GM18508 (cell line): Measurements from ENCODE around the gene SLC39A11.
"Not testable (repeated sequence)": the region's sequence is repeated elsewhere in the genome, so short reads cannot be mapped to it uniquely, and the experiment has no call there.

Experiments
- ATAC-seq: cut with Tn5 transposase; IDR thresholded peaks from one replicate; pipeline ENCODE4 v1.9.1; 2021; ENCODE audit warnings: moderate number of reproducible peaks; ENCODE audit not compliant: insufficient read depth, unreplicated experiment

The SLC39A11 gene

DNA sequence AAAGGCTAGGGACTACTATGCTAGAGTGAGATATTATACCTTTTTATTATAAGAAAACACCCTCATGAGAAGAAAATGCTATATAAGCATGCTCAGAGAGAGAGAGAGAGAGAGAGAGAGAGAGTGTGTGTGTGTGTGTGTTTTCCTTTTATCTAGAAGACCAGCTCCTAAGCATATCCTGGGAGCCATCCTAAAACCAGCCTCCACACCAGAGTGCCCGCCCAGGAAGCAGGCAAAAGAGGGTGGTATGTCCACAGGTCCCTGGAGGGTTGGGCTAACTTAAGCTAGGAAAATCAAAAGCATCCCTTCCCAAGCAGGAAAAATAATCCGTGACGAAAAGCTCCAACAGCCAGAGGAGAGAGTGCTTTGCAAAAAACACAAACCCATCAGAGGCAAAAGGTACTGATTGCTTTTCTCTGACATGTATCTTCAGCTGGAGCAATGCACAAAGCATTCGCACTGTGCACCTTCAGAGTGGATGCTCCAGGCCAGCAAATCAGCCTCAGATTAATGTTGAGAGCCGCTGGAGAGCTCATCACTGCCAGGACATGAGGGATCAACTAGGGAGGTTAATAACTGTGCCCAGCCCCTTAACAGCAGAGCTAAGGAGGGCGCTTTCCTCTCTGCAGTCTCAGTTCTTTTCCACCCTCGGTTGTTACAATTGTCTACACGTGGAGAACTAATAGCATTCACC, 125.1 kb downstream of the SLC39A11 start:
- no peak for ATAC-seq

DNA sequence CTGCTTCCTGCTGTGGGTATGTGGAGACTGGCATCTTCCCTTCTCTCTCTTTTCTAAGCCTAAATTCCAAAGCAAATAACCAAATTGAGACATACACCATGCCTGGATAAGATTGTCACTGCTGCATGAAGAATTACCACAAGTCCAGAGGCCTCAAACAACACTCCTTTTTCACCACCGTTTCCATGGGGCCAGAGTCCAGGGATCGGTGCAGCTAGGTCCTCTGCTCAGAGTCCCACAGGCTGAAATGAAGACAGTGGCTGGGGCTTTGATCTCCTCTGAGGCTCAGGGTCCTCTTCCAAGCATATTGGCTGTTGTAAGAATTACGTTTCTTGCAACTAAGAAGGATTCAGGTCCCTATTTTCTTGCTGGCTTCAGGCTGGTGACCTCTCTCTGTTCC, 130.4 kb downstream of the SLC39A11 start:
- no peak for ATAC-seq

DNA sequence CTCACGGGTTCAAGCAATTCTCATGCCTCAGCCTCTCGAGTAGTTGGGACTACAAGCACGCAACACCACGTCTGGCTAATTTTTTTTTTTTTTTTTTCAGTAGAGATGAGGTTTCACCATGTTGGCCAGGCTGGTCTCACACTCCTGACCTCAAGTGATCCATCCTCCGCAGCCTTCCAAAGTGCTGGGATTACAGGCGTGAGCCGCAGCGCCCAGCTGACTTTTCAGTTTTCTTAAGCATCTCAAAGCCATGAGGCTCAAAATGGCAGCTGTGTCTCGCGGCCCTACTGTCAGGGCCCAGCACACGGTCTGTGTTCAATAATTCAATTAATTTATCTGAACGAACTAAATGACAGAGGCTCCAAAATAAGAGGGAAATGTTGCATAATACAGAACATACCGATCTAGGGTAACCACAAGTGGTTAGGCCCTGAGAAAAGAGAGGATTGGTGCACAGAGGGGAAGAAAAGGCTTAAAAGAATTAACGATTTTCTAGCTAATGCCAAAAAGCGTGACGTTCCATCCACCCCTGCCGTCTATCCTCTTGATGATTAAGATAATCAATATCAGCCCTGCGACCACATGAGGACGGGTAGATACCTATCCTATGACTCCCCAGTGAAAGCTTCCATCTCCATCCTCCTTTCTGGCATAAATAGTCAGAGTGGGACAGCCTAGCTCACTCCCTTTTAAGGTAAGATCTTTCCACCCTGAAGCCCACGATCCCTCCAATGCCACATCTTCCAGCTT, 136.9 kb downstream of the SLC39A11 start:
- ATAC-seq, result no peak

DNA sequence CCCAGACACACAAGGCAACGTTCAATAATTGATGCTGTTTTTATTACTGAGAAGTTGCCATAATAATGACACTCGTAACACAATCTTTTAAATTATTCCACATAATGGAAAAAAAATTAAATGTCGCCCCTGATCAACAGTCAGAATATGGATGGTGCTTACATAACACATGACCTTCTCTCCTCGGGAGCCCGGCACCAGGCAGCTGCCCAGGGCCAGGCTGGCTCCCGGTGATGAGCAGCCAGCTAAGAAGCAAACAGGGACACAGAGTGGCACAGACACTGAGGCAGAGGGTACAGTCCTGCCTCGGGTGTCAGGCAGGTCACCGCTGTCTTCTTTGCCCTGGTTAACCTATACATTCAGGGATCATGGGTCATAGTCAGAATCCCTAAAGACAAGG, 137.9 kb downstream of the SLC39A11 start:
- no peak for ATAC-seq

DNA sequence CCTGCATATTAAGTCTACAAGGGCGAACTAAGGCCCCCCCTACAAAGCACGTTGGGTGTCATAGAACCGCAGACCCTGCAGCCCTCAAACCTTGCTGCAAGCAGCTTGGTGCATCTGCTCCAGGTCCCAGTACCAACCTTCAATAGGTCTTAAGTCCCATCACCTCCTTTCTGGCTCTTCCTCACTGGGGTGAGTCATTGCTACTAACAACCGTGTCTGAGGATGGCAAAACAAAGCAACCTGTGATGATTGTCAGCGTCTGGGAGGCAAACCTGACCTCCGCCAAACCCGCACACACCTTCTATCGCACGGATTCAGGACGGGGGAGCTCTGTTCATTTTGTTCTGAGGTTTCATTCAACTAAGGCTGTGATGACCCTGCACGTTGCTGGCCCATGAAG, 138.9 kb downstream of the SLC39A11 start:
- no peak for ATAC-seq

DNA sequence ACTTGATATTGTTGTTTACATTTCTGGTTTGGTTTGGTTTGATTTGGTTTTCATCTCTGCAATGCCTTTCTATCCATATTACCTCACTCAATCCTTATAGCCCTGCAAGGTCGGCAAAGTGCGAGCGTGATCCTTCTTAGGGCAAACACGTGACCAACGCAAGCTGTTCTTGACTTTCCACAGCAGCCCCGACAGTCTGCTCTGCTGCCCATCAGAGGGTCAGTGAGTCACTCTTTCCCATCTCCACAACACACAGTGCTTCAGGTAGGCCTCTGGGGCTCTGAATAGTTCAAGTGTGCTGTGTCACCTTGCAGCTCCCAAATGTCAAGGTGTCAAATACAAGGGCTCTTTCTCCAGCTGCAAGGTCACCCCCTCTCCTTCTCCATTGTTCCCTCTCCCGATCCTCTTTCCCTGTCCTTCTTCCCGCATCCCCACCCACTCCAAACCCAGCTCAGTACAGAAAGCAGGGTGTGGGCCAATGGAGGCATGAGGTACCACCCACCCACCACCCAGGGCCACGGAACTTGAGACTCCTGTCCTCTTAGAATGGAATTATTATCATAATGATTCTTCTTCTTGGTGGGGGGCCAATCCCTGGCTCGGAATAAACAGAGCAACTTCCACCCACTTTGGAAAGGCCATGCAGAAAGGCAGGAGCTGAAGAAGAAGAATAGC, 139.7 kb downstream of the SLC39A11 start:
- ATAC-seq, result no peak

DNA sequence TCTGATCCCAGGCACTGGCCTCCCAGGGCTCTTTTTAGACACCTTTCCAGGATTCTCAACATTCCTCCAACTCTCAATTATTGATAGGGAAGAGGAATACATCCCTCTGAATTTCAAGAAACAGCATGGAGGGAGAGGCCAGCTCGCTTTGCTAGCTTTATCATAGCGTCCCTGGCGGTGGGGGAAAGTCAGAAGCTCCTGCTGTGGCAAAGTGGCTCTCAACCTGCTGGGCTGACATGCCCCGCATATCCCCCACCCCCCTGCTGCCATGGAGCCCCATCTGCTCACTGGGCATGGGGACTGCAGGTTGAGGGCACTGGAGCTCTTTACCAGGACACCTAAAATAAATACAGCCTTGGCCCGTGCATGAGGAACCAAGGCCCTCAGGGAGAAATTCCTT, 140.3 kb downstream of the SLC39A11 start:
- ATAC-seq, result no peak

DNA sequence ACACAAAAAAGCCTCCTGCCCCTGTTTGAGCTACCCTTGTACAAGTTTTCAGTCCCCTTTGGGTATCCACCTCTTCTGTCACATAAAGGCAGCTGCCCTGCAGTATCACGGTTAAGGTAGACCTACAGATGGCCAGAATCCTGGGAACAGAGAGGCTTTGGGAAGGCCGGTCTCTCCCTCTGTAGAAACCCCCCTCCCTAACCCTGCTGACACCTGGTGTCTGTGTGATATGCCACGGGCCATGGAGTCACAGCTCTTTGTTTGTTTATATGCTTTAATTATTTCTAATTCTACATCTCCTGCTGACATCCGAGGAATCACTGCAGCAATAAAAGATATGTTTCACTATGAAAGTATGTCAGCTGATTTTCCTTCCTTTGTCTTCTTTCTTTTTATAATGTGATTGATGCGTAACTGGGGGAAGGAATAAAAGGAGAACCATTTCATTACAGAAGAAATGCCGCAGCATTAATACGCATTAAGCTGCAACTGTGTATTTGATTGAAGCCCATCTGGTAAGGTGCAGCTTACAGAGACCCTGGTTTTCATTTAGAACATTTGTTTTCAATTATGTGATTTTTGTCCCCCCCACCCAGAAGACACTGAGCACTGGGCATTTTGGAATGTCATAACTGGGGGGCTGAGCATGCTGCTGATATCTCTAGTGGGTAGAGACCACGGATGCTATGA, 142.1 kb downstream of the SLC39A11 start:
- no peak for ATAC-seq

DNA sequence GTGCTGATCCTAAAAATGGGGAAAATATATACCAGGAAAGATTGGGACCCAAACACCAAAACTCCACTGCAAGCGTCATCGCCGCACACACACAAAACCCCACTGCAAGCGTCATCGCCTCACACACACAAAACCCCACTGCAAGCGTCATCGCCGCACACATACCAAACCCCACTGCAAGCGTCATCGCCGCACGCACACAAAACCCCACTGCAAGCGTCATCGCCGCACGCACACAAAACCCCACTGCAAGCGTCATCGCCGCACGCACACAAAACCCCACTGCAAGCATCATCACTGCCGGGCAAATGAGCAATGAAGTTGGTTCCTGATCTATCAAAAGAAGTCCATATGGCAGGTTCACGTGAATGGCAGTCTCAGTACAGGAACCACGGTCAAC, 144.4 kb downstream of the SLC39A11 start:
- ATAC-seq, result no peak

DNA sequence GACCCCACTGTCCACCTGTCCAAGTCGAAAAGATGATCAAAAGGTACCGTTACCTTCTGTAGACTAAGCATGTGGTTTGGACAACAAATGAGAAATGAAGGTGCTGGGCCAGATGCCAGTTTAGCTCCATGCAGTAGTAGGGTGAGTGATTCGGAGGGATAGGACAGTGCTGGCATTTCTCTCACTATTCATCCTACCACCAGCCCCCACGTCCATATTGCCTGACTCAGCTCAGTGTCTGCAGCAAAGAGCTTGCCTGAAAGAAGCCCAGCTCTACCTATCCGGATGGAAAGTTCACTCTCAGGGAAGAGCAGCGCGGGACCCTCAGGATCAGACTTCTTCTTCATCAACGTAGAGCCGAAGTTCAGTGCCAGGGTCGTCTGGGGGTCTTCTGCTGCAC, 145.0 kb downstream of the SLC39A11 start:
- ATAC-seq, result no peak

DNA sequence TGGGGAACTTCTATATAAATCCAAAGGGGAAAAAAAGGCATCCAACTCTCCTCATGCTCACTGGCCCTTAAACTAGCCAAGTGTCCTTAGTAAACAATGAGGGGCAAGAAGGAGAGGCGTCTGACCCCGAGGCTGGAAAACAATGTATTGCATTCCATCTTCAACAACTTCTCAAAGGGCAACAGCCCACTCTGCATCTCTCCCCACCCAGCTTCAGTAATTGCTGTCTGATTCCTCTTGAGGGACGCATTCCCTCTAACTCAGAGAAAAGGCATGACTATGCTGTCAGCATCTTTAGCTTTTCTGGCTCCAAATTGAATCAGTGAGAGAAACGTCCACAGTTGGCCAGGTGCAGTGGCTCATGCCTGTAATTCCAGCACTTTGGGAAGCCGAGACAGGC, 145.8 kb downstream of the SLC39A11 start:
- ATAC-seq, result no peak

DNA sequence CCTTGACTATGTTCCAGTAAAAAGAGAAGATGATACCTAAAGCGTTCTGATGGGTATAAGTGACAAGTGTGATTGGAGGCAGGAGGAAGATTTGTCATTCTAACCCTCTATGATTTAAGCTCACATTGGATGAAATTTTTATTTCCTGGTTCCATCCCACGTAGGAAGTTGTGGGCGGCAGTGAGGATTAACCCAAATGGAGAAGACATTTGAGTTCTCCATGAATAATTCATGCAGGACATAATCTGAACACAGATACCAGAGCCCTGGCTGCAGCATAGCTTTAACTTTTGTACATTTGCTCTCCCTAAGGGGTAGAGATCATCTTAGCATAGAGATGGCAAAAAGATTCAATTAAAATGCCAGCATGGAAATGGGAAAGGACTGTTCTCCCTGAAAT, 146.3 kb downstream of the SLC39A11 start:
- ATAC-seq, result no peak

DNA sequence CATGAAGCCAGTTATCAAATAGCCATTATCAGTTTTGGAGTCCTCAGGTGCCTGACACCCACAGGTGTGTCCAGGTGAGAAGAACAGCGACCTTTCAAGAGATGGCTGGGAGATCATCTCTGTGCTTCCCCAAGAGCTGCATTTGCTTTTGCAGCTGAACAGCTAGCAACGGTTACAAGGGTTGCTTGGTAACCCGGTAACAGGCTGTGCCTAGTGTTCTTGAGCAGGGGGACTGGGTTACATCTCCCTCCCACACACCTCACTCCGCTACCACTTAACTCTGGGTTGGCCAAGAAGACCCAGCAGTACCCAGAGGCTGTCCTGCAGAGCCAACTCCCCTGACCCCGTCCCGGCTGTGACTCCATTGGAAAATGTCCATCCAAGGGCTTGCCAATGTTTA, 147.0 kb downstream of the SLC39A11 start:
- no peak for ATAC-seq

DNA sequence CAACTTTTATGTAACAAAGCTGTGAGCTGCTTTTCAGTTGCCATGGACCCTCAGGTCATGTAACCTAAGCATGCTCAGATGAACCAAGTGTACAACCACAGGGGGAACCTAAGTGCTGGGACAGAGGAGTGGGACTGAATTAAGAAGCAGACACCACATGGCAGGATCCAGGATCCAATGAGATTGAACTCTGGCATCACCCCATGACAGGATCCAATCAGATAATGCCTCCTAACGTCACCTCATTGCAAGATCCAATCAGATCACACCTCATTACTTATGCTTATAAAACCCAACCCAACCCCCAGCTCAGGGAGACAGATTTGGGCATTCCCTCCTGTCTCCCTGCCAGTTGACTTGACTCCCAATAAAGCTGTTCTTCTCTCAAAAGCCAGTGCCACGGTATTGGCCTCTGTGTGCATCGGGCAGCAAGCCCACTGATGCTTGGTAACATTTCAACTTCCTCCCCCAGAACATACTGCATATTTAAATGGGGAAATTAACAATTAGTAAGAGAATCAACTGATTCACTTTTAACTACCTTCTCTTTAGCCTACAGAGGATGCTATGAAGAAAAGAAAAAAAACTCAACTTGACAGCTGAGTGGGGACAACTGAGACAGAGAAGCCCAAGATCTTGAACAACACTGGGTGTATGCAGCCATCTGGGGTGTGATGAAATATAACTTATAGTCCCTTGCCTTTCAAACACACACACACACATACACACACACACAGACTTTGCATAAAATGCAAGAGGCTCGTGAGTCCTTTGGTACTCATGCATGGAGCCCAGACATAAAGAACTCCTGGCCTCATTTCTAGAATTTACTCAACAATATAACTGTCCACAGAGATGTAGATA, 148.4 kb downstream of the SLC39A11 start:
- ATAC-seq, result no peak

DNA sequence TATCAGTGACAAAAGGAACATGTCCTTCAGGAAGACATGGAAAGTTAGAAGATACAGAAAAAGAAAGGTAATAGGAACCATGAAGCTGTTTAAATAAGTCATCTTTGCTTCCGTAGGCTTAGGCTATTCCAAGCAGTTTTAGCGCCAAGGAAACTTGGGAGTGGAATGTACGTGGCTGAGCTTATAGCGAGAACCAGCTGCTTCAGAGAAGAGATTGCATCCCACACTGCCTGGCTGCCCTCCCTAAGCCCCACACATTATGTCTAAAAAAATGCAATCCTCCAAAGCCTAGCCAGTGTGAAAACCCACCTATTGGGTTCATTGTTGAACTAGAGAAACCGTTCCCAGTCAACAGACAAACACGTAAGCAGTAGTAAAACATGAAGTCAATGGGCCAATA, 149.9 kb downstream of the SLC39A11 start:
- no peak for ATAC-seq

DNA sequence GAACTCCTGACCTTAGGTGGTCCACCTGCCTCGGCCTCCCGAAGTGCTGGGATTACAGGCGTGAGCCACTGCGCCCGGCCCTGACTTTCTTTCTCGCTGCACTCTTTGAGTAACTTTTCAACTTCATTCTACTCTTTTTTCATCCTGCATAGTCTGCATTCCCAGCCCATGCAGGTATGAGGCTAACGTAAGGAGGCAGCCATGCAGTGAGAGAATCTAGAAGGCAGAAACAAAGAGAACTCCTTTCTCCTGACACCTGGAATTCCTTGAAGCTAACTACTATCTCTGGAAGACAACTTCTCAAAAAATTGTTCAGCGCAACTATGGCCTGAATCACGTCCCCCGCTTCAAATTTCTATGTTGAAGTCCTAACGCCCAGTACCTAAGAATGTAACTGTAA, 152.0 kb downstream of the SLC39A11 start:
- ATAC-seq, result no peak

DNA sequence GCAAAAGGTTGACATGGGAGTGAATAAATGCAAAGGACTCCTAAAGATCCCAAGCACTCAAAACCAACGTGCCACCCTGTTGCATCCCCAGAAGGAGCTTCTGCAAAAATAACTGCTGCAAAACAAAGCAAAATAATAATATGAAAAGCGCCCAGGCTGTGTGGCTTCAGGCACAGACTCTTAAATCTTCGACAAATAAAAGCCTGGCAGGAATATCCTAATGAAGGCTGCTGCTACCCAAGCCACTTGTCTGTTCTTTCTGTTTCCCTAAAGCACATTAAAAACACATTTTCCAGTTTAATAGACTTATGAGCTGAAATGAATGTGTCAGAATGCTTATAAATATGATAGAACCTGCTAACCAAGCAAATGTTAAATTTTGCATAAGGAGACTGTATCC, 154.0 kb downstream of the SLC39A11 start:
- ATAC-seq, result no peak

DNA sequence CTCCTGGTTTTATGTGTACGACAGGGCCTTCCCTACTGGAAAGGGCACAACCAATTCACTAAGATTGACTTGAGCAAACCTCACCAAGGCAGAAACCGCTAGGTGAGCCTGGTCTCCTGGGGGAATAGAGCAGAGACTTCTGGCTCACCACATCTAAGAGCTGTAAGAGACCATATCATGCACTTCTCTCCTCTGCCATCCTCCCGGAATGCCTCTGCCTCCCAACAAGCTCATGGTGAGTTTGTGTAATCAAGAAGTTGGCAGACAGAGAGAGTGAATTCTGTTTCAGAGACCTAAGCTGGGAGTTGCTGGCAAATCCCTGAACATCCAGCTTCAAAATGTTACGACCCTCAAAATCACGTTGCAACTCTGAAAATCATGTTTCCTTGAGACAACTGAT, 154.8 kb downstream of the SLC39A11 start:
- ATAC-seq, result no peak

DNA sequence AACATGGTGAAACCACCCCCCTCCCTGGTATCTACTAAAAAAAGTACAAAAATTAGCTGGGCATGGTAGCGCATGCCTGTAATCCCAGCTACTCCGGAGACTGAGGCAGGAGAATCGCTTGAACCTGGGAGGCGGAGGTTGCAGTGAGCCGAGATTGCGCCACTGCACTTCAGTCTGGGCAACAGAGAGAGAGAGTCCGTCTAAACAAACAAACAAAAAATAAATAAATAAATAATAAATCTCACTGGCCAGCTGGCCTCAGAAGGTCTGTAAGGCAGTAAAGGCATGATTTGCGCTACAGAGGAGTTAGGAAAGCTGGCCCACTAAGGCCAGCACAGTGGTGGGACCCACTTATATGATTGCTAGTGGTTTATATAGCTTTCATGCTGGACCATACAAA, 155.2 kb downstream of the SLC39A11 start:
- not testable (repeated sequence) for ATAC-seq

DNA sequence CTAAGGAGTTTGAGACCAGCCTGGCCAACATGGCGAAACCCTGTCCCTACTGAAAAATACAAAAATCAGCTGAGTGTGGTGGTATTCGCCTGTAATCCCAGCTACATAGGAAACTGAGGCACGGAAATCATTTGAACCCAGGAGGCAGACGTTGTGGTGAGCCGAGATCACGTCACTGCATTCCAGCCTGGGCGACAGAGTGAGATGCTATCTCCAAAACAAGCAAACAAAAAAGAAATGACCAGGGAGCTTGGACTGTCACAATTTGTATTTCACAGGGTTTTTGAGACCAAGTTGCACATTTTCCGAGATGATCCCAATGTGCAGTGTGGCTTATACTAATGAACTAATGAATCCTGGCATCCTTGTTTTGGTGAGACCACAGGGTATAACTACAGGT, 156.5 kb downstream of the SLC39A11 start:
- ATAC-seq, result no peak
